GM23338 (cell line): ENCODE results near the gene PUDP. TPM values are rescaled to one million over a fixed set of nuclear protein-coding genes. Genes with fewer than 3 reads are reported as not detected.

Source experiments
- ATAC-seq: fragments of 200-7000 bp; cut with Tn5 transposase; 3 replicates; pipeline ENCODE4 v1.9.1; 2020
- DNase-seq: peaks from one replicate; pipeline ENCODE4 v3.0.0-alpha.2; 2015; ENCODE audit warnings: low spot score
- H2AFZ ChIP-seq: fragments of 200-600 bp; sonication (generic); 2 replicates; pipeline ENCODE4 v1.8.0; 2016; ENCODE audit warnings: antibody characterized with exemption, mild to moderate bottlenecking, moderate library complexity
- H3F3A ChIP-seq: fragments of 200-600 bp; sonication (generic); replicated peaks from 2 replicates; pipeline ENCODE4 v1.8.0; 2017; ENCODE audit warnings: antibody characterized with exemption, mixed run types, low read depth
- H3K27ac ChIP-seq: fragments of 200-600 bp; sonication (generic); 2 replicates; pipeline ENCODE4 v1.6.1; 2016; ENCODE audit warnings: low read depth
- H3K27me3 ChIP-seq: fragments of 200-600 bp; sonication (generic); 2 replicates; pipeline ENCODE4 v1.8.0; 2016; ENCODE audit warnings: mild to moderate bottlenecking, mixed run types, moderate library complexity; ENCODE audit not compliant: insufficient read depth
- H3K36me3 ChIP-seq: fragments of 200-600 bp; sonication (generic); 2 replicates; pipeline ENCODE4 v1.8.0; 2016; ENCODE audit warnings: mild to moderate bottlenecking; ENCODE audit not compliant: insufficient read depth
- H3K4me1 ChIP-seq: fragments of 200-600 bp; sonication (generic); 2 replicates; pipeline ENCODE4 v1.8.0; 2016; ENCODE audit warnings: mild to moderate bottlenecking, moderate library complexity; ENCODE audit not compliant: insufficient read depth
- H3K4me2 ChIP-seq: fragments of 200-600 bp; sonication (generic); 2 replicates; pipeline ENCODE4 v1.7.1; 2017; ENCODE audit warnings: mixed run types
- H3K4me3 ChIP-seq: fragments of 200-600 bp; sonication (generic); 2 replicates; pipeline ENCODE4 v1.6.1; 2016; ENCODE audit warnings: mixed run types
- H3K79me2 ChIP-seq: fragments of 200-600 bp; sonication (generic); replicated peaks from 2 replicates; pipeline ENCODE4 v1.8.0; 2017; ENCODE audit warnings: mild to moderate bottlenecking; ENCODE audit not compliant: insufficient read depth
- H3K9me2 ChIP-seq: fragments of 200-600 bp; sonication (generic); 2 replicates; pipeline ENCODE4 v1.8.0; 2017; ENCODE audit not compliant: insufficient read depth
- H4K20me1 ChIP-seq: fragments of 200-600 bp; sonication (generic); replicated peaks from 2 replicates; pipeline ENCODE4 v1.8.0; 2017; ENCODE audit warnings: mild to moderate bottlenecking; ENCODE audit not compliant: insufficient read depth
- H3K27ac Mint-ChIP-seq: 2 replicates; pipeline ENCODE4 v1.8.0; 2020; ENCODE audit warnings: inconsistent platforms, mild to moderate bottlenecking, moderate library complexity, mixed read lengths
- H3K27me3 Mint-ChIP-seq: 3 replicates; pipeline ENCODE4 v1.8.0; 2022; ENCODE audit warnings: low read depth, mild to moderate bottlenecking, moderate library complexity, mixed read lengths, inconsistent platforms; ENCODE audit not compliant: insufficient read depth, poor library complexity
- H3K36me3 Mint-ChIP-seq: 3 replicates; pipeline ENCODE4 v1.8.0; 2021; ENCODE audit warnings: low read depth, mild to moderate bottlenecking, inconsistent platforms, moderate library complexity, mixed read lengths
- H3K4me1 Mint-ChIP-seq: 3 replicates; pipeline ENCODE4 v1.8.0; 2020; ENCODE audit warnings: mild to moderate bottlenecking, inconsistent platforms, mixed read lengths
- H3K4me3 Mint-ChIP-seq: 3 replicates; pipeline ENCODE4 v1.8.0; 2021; ENCODE audit warnings: moderate library complexity, mild to moderate bottlenecking, inconsistent platforms, mixed read lengths
- H3K9me3 Mint-ChIP-seq: 3 replicates; pipeline ENCODE4 v1.8.0; 2020; ENCODE audit warnings: moderate library complexity, mild to moderate bottlenecking, inconsistent platforms, mixed read lengths
- CREB1 ChIP-seq: fragments of 250-450 bp; sonication (Bioruptor Pico); IDR thresholded peaks from 2 replicates; pipeline ENCODE4 v1.5.0; 2020; ENCODE audit warnings: low read depth, mild to moderate bottlenecking, moderate library complexity
- EZH2 ChIP-seq: fragments of 200-600 bp; sonication (generic); IDR thresholded peaks from one replicate; pipeline ENCODE4 v1.8.0; 2017; ENCODE audit warnings: antibody characterized with exemption, mild to moderate bottlenecking, low read depth; ENCODE audit not compliant: unreplicated experiment
- EZH2phosphoT487 ChIP-seq: fragments of 200-600 bp; sonication (generic); IDR thresholded peaks from one replicate; pipeline ENCODE4 v1.8.1; 2018; ENCODE audit warnings: antibody characterized with exemption; ENCODE audit not compliant: unreplicated experiment
- JUNB ChIP-seq: IDR thresholded peaks from one replicate; pipeline ENCODE4 v1.6.1; 2016; ENCODE audit warnings: antibody characterized with exemption; ENCODE audit not compliant: unreplicated experiment
- POLR2AphosphoS5 ChIP-seq: IDR thresholded peaks from 2 replicates; pipeline ENCODE4 v1.6.1; 2016; ENCODE audit warnings: antibody characterized with exemption, low read depth
- REST ChIP-seq: IDR thresholded peaks from one replicate; pipeline ENCODE4 v1.6.1; 2018; ENCODE audit warnings: antibody characterized with exemption; ENCODE audit not compliant: unreplicated experiment
- STAT1 ChIP-seq: IDR thresholded peaks from one replicate; pipeline ENCODE4 v1.6.1; 2016; ENCODE audit warnings: antibody characterized with exemption; ENCODE audit not compliant: unreplicated experiment
- ZNF114 ChIP-seq: fragments of 250-450 bp; sonication (Bioruptor Pico); IDR thresholded peaks from 2 replicates; pipeline ENCODE4 v1.5.0; 2020; ENCODE audit warnings: mild to moderate bottlenecking, moderate library complexity
- ZNF331 ChIP-seq: fragments of 250-450 bp; sonication (Bioruptor Pico); IDR thresholded peaks from 2 replicates; pipeline ENCODE4 v1.5.0; 2020; ENCODE audit warnings: low read depth, mild to moderate bottlenecking, moderate library complexity
- polyA plus RNA-seq: library from polyadenylated mRNA; unstranded; fragments of >200 nt; fragmentation: Nextera tagmentation; extraction: Ambion mirVana; gene quantifications from 2 replicates; pipeline ENCODE4 v1.2.1, GENCODE V29; 2016
- total RNA-seq: library from RNA; depleted of rRNA; stranded (reverse); fragments of >200 nt; shearing (Covaris generic); gene quantifications from 2 replicates; pipeline ENCODE4 v1.2.3, GENCODE V29; 2014
- TF ChIP-seq, protein P1 (sequence below), 2 experiments: fragments of 200-600 bp in 1 of 2; sonication (generic) in 1 of 2; conservative IDR thresholded peaks; 2 replicates each; pipeline versions ENCODE4 v1.5.1 to v1.6.1; 2016 to 2017; ENCODE audit warnings: antibody characterized with exemption in 2 of 2, low read depth in 2 of 2, mild to moderate bottlenecking in 2 of 2, moderate library complexity in 1 of 2

The PUDP gene
- total and polyA plus RNA-seq, 2 experiments from 2014 or later, result 17.2 to 22.4 TPM

GRCh38 chrX:7086384-7086783 lies 61.6 kb downstream of the PUDP start (continued):
- TF ChIP-seq REST, result no peak
- TF ChIP-seq CREB1 (CRISPR knock-in tag), result no peak
- no peak for TF ChIP-seq POLR2AphosphoS5
- TF ChIP-seq, protein P1, sequence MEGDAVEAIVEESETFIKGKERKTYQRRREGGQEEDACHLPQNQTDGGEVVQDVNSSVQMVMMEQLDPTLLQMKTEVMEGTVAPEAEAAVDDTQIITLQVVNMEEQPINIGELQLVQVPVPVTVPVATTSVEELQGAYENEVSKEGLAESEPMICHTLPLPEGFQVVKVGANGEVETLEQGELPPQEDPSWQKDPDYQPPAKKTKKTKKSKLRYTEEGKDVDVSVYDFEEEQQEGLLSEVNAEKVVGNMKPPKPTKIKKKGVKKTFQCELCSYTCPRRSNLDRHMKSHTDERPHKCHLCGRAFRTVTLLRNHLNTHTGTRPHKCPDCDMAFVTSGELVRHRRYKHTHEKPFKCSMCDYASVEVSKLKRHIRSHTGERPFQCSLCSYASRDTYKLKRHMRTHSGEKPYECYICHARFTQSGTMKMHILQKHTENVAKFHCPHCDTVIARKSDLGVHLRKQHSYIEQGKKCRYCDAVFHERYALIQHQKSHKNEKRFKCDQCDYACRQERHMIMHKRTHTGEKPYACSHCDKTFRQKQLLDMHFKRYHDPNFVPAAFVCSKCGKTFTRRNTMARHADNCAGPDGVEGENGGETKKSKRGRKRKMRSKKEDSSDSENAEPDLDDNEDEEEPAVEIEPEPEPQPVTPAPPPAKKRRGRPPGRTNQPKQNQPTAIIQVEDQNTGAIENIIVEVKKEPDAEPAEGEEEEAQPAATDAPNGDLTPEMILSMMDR (conservative IDR thresholded peaks at IDR 0.05; ENCODE audit: low read depth in 2 of 2), result no peak
- no peak for TF ChIP-seq JUNB
- TF ChIP-seq EZH2phosphoT487, result no peak
- no peak for TF ChIP-seq ZNF331
- no peak for TF ChIP-seq EZH2

DNA sequence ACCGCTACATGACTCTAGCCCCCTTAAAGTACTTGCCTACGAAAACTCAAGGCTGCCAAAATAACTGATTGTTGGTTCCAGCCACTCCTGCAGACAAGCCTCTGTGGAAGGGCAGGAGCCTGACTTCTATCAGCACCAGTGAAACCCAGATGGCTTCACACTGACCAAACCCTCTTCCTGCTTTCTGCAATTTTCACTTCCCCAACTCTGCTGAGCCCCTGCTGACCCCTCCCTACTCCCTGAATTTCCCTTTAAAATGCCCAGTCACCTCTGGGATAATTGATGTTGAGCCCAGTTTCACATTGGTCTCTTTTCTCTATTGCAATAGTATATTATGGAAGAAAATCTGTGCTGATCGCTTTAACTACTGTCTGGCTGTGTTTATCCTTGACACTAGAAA lies 62.1 kb downstream of the PUDP start:
- H3K27me3 ChIP-seq, result no peaks in the 10 kb centered on the region
- TF ChIP-seq, protein P1 (conservative IDR thresholded peaks at IDR 0.05; ENCODE audit: low read depth in 2 of 2), result no peak
- TF ChIP-seq POLR2AphosphoS5, result no peak
- no peak for TF ChIP-seq STAT1
- TF ChIP-seq ZNF331, result no peak
- TF ChIP-seq ZNF114 (CRISPR knock-in tag), result no peak
- no peak overlapping the region for H3K4me2 ChIP-seq
- H4K20me1 ChIP-seq, result no peaks in the 10 kb centered on the region
- Mint-ChIP-seq H3K4me3 (no peak overlapping the region), H3K9me3 (no peaks in the 10 kb centered on the region; the same call in 2 of the 3 replicates), H3K27ac (0 out of 2 replicates have a peak overlapping the region, but pooled peaks have one; percentile 8), H3K4me1 (peaks cover 21% of the 10 kb centered on the region), H3K27me3 (peaks cover 3% of the 10 kb centered on the region), H3K36me3 (peaks cover 3% of the 10 kb centered on the region; the same call in 1 of the 3 replicates)
- no peak overlapping the region for H2AFZ ChIP-seq
- no peaks in the 10 kb centered on the region for H3K79me2 ChIP-seq
- H3K27ac ChIP-seq, result no peak overlapping the region
- peaks cover 3% of the 10 kb centered on the region; the same call in 1 of the 2 replicates for H3K4me1 ChIP-seq
- no peak for DNase-seq
- H3K4me3 ChIP-seq, result no peak overlapping the region
- no peaks in the 10 kb centered on the region for H3K36me3 ChIP-seq
- ATAC-seq, result no peak
- H3K9me2 ChIP-seq, result no peaks in the 10 kb centered on the region
- H3F3A ChIP-seq, result no peaks in the 10 kb centered on the region
